Gastrocnemius medialis (tissue), 4 donors: Measurements from ENCODE around the gene CFAP92. TPM values are rescaled to one million over a fixed set of nuclear protein-coding genes. Genes with fewer than 3 reads are reported as not detected.

Experiments used
- ATAC-seq, 2 donors: fragments of 150-250 bp; one replicate each; pipeline ENCODE4 v1.9.1; 2016
- DNase-seq, 2 donors: peaks; one replicate each; pipeline ENCODE4 v3.0.0-alpha.2; 2019
- H3K27ac ChIP-seq, 4 donors: fragments of 200-600 bp; sonication (generic); 1 replicate in 1 of 4; 2 replicates in 3 of 4; pipeline ENCODE4 v1.5.1; 2016 to 2018; ENCODE audit warnings: mild to moderate bottlenecking in 2 of 4, moderate library complexity in 1 of 4
- H3K27me3 ChIP-seq, 3 donors: fragments of 200-600 bp; sonication (generic) in 2 of 3; 1 replicate in 1 of 3; 2 replicates in 2 of 3; pipeline versions ENCODE4 v1.5.1 to v1.6.0; 2016 to 2019; ENCODE audit warnings: mild to moderate bottlenecking in 1 of 3, moderate library complexity in 1 of 3
- H3K36me3 ChIP-seq, 2 donors: fragments of 200-600 bp; sonication (generic) in 1 of 2; one replicate each; pipeline ENCODE4 v1.5.1; 2017 to 2018
- H3K4me1 ChIP-seq, 2 donors: fragments of 200-600 bp; sonication (generic) in 1 of 2; one replicate each; pipeline ENCODE4 v1.5.1; 2016 to 2017; ENCODE audit warnings: mild to moderate bottlenecking in 2 of 2
- H3K4me3 ChIP-seq, 4 donors: fragments of 200-600 bp; sonication (generic) in 3 of 4; 1 replicate in 1 of 4; 2 replicates in 3 of 4; pipeline ENCODE4 v1.5.1; 2016 to 2019; ENCODE audit warnings: mild to moderate bottlenecking in 2 of 4
- H3K9me3 ChIP-seq, 3 donors: fragments of 200-600 bp; sonication (generic) in 2 of 3; 1 replicate in 1 of 3; 2 replicates in 2 of 3; pipeline ENCODE4 v1.5.1; 2016 to 2019
- CTCF ChIP-seq, 5 experiments: fragments of 450-650 bp in 3 of 5; fragments of 200-600 bp in 2 of 5; sonication (generic) in 2 of 5; IDR thresholded peaks in 4 of 5; conservative IDR thresholded peaks in 1 of 5; 1 replicate in 4 of 5; 2 replicates in 1 of 5; pipeline ENCODE4 v1.5.1; 2016 to 2019; ENCODE audit warnings: antibody characterized with exemption in 5 of 5, mild to moderate bottlenecking in 3 of 5, moderate library complexity in 3 of 5
- POLR2A ChIP-seq, 2 donors: fragments of 450-650 bp; IDR thresholded peaks; one replicate each; pipeline ENCODE4 v1.6.1; 2017; ENCODE audit warnings: antibody characterized with exemption in 2 of 2, mild to moderate bottlenecking in 2 of 2, moderate library complexity in 2 of 2
- in situ Hi-C, 4 donors: fragments of 200-750 bp; cut with MboI; loops; one replicate each; pipeline versions ENCODE4 v1.15.0 to v1.8.0; 2017; ENCODE audit warnings: low sequenced_read_pairs in 4 of 4
- intact Hi-C: fragments of 100-400 bp; cut with DNase I; formaldehyde crosslinking; loops from one replicate; pipeline ENCODE4 v1.15.1; 2023; ENCODE audit warnings: low total_unique reads
- total RNA-seq, 4 donors: library from RNA; depleted of rRNA; stranded (reverse); fragments of >200 nt; gene quantifications; one replicate each; pipeline versions ENCODE4 v1.1.0 to v1.2.3, GENCODE V29; 2016

Gene CFAP92
- total RNA-seq, 4 donors from 2014 or later, result 0.07 to 0.34 (median 0.20) TPM; not detected in 1

DNA sequence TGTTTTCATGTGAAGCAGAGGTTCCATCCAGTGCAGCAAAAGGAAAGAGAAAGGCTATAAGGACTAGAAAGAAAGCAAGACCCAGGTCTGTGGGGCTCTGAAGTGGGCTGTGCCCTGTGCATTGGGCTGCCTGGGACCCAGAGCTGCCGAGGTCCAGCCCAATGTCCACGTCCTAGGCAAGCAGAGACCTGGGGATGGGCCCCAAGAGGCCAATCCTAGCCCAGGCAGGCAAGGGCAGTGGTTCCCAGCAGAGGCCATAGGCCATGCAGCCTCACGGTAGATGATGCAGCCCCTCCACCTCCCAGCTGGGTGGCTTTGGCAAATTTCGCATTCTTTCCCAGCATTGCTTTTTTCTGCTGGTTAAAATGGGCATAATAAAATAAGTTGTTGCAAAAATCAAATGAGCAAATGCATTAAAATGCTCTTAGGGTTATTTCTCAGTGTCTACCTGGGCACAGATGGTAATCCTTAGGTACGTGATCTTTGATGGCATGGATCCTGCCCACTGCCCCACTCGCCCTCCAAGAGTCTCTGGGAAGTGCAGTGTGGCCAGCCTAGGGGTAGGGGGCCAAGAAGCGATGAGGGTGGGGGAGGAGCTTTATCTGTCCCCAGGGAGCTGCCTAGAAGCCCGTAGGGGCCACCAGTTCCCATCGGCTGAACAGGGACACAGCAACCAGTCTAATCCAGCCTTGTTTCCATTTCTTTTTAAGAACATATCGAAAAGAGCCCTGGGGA is 44.4 kb upstream of the CFAP92 start:
- in situ Hi-C loops (no loop called here), intact Hi-C loops (no loop called here)
- Histone ChIP-seq H3K36me3 (no peaks in the 10 kb centered on the region), H3K4me3 (no peak overlapping the region), H3K9me3 (no peaks in the 10 kb centered on the region), H3K27ac (no peak overlapping the region), H3K27me3 (peaks cover 0 to 3% (median 0%) of the 10 kb centered on the region in 3 donors), H3K4me1 (no peaks in the 10 kb centered on the region)
- ATAC-seq (no peak), DNase-seq (no peak)
- no peak for TF ChIP-seq POLR2A (IDR thresholded peaks at IDR 0.05)
- no peak for TF ChIP-seq CTCF (IDR thresholded peaks at IDR 0.05 in 4 of 5, conservative IDR thresholded peaks at IDR 0.05 in 1 of 5)

GRCh38 chr3:129037093-129037419 is 43.2 kb upstream of the CFAP92 start:
- intact Hi-C loops, result no loop called here
- no peaks in the 10 kb centered on the region for H3K4me1 ChIP-seq
- in situ Hi-C loops, result no loop called here
- H3K27me3 ChIP-seq, result no peaks in the 10 kb centered on the region
- no peaks in the 10 kb centered on the region for H3K36me3 ChIP-seq
- no peak overlapping the region for H3K27ac ChIP-seq
- ATAC-seq (no peak), DNase-seq (no peak)
- no peaks in the 10 kb centered on the region for H3K9me3 ChIP-seq
- H3K4me3 ChIP-seq, result no peak overlapping the region
- no peak for TF ChIP-seq CTCF (IDR thresholded peaks at IDR 0.05 in 4 of 5, conservative IDR thresholded peaks at IDR 0.05 in 1 of 5)
- no peak for TF ChIP-seq POLR2A (IDR thresholded peaks at IDR 0.05)

DNA sequence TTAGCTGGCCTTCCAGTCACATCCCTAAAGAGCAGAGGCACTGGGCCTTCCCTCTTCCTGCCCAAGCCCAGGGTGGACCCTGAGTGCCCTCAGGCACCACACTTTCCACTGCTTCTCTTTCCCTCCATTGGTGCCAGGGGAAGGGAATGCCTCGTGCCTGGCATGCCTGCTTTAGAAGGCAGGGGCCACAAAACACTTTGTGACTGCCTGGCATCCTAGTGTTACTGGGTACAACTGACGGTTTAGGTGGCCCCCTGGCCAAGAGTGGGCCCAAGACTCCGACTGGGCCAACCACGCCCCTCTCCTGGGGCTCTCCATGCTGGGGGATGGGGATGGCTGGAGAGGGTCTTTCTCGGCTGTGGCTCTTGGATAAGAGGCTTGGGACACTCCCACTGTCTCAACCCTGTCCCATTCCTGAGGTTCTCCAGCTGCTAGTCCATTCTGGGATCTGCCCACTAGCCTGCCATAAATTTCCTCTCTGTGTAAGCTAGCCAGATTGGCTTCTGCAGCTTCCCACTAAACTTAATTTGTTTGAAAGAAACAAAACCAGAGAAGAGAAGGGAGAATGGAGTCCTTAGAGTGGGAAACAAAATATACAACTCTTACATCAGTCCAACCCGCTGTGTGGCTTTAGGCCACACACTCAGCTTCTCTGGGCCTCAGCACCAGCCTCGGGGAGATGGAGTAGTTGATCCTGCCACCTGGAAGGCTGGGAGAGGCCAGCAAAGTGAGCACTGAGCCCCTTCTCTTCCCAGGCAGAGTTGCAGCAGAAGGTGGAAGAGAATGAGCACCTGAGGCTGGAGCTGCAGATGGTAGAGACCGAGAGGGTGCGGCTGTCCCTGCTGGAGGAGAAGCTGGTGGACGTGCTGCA is 42.6 kb upstream of the CFAP92 start:
- Histone ChIP-seq H3K4me3 (no peak overlapping the region), H3K27me3 (no peaks in the 10 kb centered on the region), H3K36me3 (no peaks in the 10 kb centered on the region), H3K4me1 (no peaks in the 10 kb centered on the region), H3K9me3 (no peaks in the 10 kb centered on the region), H3K27ac (no peak overlapping the region)
- no peak for DNase-seq
- intact Hi-C loops, result no loop called here
- no peak for TF ChIP-seq CTCF (IDR thresholded peaks at IDR 0.05 in 4 of 5, conservative IDR thresholded peaks at IDR 0.05 in 1 of 5)
- no peak for TF ChIP-seq POLR2A (IDR thresholded peaks at IDR 0.05)
- in situ Hi-C loops, result no loop called here
- no peak for ATAC-seq

GRCh38 chr3:129035360-129036221 is 41.7 kb upstream of the CFAP92 start:
- Histone ChIP-seq H3K4me1 (no peaks in the 10 kb centered on the region), H3K27me3 (no peaks in the 10 kb centered on the region), H3K27ac (no peak overlapping the region), H3K9me3 (no peaks in the 10 kb centered on the region), H3K36me3 (no peaks in the 10 kb centered on the region), H3K4me3 (no peak overlapping the region)
- in situ Hi-C loops, result no loop called here
- TF ChIP-seq POLR2A (IDR thresholded peaks at IDR 0.05) (no peak), CTCF (IDR thresholded peaks at IDR 0.05 in 4 of 5, conservative IDR thresholded peaks at IDR 0.05 in 1 of 5) (no peak)
- ATAC-seq, result no peak
- DNase-seq, result no peak
- intact Hi-C loops, result no loop called here
